Fibroblast of lung (primary cell): ENCODE data around the gene ACADL. TPM values are rescaled to one million over a fixed set of nuclear protein-coding genes. Genes with fewer than 3 reads are reported as not detected.

Experiments used
- DNase-seq, 2 donors: peaks; one replicate each; pipeline versions ENCODE4 v3.0.0 to v3.0.0-alpha.2; 2010; ENCODE audit warnings: low read depth in 2 of 2
- H2AFZ ChIP-seq: 2 replicates; pipeline ENCODE4 v1.5.1; 2012; ENCODE audit warnings: low read length, control low read depth, inconsistent platforms
- H3K27ac ChIP-seq: 2 replicates; pipeline ENCODE4 v1.5.1; 2011; ENCODE audit warnings: low read length, control low read depth; ENCODE audit not compliant: insufficient read depth
- H3K27me3 ChIP-seq: 2 replicates; pipeline ENCODE4 v1.5.1; 2011; ENCODE audit warnings: mild to moderate bottlenecking, low read length; ENCODE audit not compliant: control insufficient read depth, insufficient read depth
- H3K36me3 ChIP-seq: 2 replicates; pipeline ENCODE4 v1.5.1; 2011; ENCODE audit warnings: low read length; ENCODE audit not compliant: control insufficient read depth, insufficient read depth
- H3K4me1 ChIP-seq: 2 replicates; pipeline ENCODE4 v1.5.1; 2011; ENCODE audit warnings: low read length; ENCODE audit not compliant: control insufficient read depth, insufficient read depth; ENCODE audit errors: extremely low read depth
- H3K4me2 ChIP-seq: 2 replicates; pipeline ENCODE4 v1.5.1; 2011; ENCODE audit warnings: low read length, control low read depth; ENCODE audit not compliant: insufficient read depth; ENCODE audit errors: extremely low read depth
- H3K4me3 ChIP-seq, 4 experiments: fragments of 200-600 bp in 1 of 4; sonication (generic) in 1 of 4; replicated peaks in 1 of 4; 2 replicates each; pipeline ENCODE4 v1.5.1; 2011 to 2016; ENCODE audit warnings: low read length in 4 of 4, low read depth in 3 of 4, mild to moderate bottlenecking in 3 of 4, control low read depth in 2 of 4, inconsistent platforms in 1 of 4, mixed read lengths in 1 of 4; ENCODE audit not compliant: insufficient read depth in 1 of 4; ENCODE audit errors: control extremely low read depth in 1 of 4
- H3K79me2 ChIP-seq: 2 replicates; pipeline ENCODE4 v1.5.1; 2012; ENCODE audit warnings: mild to moderate bottlenecking, low read length, inconsistent platforms; ENCODE audit not compliant: control insufficient read depth, insufficient read depth
- H3K9ac ChIP-seq: 2 replicates; pipeline ENCODE4 v1.5.1; 2011; ENCODE audit warnings: mild to moderate bottlenecking, low read length, control low read depth; ENCODE audit not compliant: insufficient read depth
- H3K9me3 ChIP-seq: 2 replicates; pipeline ENCODE4 v1.5.1; 2012; ENCODE audit warnings: low read depth, low read length; ENCODE audit not compliant: control insufficient read depth, insufficient read depth
- H4K20me1 ChIP-seq: 2 replicates; pipeline ENCODE4 v1.5.1; 2011; ENCODE audit warnings: low read length; ENCODE audit not compliant: control insufficient read depth, insufficient read depth; ENCODE audit errors: extremely low read depth
- EZH2 ChIP-seq: IDR thresholded peaks from 2 replicates; pipeline ENCODE4 v1.5.1; 2012; ENCODE audit warnings: low read length, control low read depth, mild to moderate bottlenecking; ENCODE audit errors: missing control alignments
- polyA plus RNA-seq, 2 donors: library from polyadenylated mRNA; depleted of rRNA in 1 of 2; stranded (reverse) in 1 of 2; unstranded in 1 of 2; fragments of >200 nt; gene quantifications; 2 replicates each; pipeline ENCODE4 v1.2.1, GENCODE V29; 2011 to 2012; ENCODE audit warnings: missing spikeins in 1 of 2
- total RNA-seq: library from RNA; depleted of rRNA; stranded (reverse); fragments of >200 nt; gene quantifications from 2 replicates; pipeline ENCODE4 v1.2.1, GENCODE V29; 2014
- TF ChIP-seq, protein P1 (sequence below), 2 donors: IDR thresholded peaks in 1 of 2; conservative IDR thresholded peaks in 1 of 2; 1 replicate in 1 of 2; 2 replicates in 1 of 2; pipeline ENCODE4 v1.5.1; 2011 to 2012; ENCODE audit warnings: low read length in 2 of 2, control low read depth in 1 of 2, inconsistent platforms in 1 of 2, low read depth in 1 of 2, mild to moderate bottlenecking in 1 of 2

ACADL gene
- total and polyA plus RNA-seq, 2 donors (not counting 1 experiment from before 2014, with no cell fraction given), result 0.03 to 0.50 TPM

DNA sequence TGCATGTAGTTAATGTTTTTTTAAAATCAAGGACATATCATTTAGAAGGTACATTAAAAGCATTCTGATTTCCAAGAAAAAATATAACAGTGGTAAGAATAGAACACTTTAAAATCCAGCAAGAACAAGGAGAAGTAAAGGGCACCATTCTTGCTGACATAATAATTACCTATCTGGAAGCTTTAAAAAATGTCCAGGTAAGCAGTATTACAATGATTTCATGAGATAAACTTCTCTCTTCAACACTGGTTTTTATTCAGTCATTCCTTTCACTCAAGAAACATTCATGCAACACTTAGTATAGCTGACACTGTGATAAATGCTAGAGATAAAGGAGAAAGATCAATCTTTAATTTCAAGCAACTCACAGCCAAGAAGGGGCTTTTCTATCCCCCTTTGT is 51.2 kb downstream of the ACADL start:
- H3K36me3 ChIP-seq, result no peaks in the 10 kb centered on the region
- TF ChIP-seq, protein P1, sequence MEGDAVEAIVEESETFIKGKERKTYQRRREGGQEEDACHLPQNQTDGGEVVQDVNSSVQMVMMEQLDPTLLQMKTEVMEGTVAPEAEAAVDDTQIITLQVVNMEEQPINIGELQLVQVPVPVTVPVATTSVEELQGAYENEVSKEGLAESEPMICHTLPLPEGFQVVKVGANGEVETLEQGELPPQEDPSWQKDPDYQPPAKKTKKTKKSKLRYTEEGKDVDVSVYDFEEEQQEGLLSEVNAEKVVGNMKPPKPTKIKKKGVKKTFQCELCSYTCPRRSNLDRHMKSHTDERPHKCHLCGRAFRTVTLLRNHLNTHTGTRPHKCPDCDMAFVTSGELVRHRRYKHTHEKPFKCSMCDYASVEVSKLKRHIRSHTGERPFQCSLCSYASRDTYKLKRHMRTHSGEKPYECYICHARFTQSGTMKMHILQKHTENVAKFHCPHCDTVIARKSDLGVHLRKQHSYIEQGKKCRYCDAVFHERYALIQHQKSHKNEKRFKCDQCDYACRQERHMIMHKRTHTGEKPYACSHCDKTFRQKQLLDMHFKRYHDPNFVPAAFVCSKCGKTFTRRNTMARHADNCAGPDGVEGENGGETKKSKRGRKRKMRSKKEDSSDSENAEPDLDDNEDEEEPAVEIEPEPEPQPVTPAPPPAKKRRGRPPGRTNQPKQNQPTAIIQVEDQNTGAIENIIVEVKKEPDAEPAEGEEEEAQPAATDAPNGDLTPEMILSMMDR (conservative IDR thresholded peaks at IDR 0.05 in 1 of 2, IDR thresholded peaks at IDR 0.05 in 1 of 2; ENCODE audit: low read depth in 1 of 2, low read length in 2 of 2), result no peak
- TF ChIP-seq EZH2, result no peak
- H3K9ac ChIP-seq, result no peak overlapping the region

DNA sequence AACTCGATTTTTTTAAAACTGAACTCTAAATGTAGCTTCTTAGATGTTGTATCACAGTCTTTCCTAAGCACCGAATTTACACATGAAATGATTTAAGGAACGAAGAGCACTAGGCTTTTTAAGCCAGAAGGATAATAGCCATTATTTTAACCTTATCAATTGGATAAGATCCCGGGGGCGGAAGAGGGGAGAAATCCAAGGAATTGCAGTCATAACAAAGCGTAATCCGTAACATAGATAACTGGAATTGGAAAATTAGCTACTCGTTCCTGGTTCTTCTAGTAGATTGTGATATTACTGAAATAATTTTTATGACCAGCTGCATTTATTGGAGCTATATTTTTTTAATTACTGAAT is 53.0 kb downstream of the ACADL start:
- TF ChIP-seq, protein P1 (conservative IDR thresholded peaks at IDR 0.05 in 1 of 2, IDR thresholded peaks at IDR 0.05 in 1 of 2; ENCODE audit: low read depth in 1 of 2, low read length in 2 of 2), result no peak
- no peak for TF ChIP-seq EZH2
- Histone ChIP-seq H3K9ac (no peak overlapping the region), H3K4me3 (peak overlapping the region; percentile 64 to 69 (median 66))

More for the DNA sequence above, 51.2 kb downstream of the ACADL start:
- Histone ChIP-seq H3K4me1 (no peaks in the 10 kb centered on the region), H3K4me3 (no peak overlapping the region), H2AFZ (no peak overlapping the region), H3K79me2 (peaks cover 1% of the 10 kb centered on the region), H3K4me2 (no peak overlapping the region), H3K27me3 (no peaks in the 10 kb centered on the region), H4K20me1 (no peaks in the 10 kb centered on the region), H3K9me3 (no peaks in the 10 kb centered on the region), H3K27ac (no peak overlapping the region)
- DNase-seq, result no peak

DNA sequence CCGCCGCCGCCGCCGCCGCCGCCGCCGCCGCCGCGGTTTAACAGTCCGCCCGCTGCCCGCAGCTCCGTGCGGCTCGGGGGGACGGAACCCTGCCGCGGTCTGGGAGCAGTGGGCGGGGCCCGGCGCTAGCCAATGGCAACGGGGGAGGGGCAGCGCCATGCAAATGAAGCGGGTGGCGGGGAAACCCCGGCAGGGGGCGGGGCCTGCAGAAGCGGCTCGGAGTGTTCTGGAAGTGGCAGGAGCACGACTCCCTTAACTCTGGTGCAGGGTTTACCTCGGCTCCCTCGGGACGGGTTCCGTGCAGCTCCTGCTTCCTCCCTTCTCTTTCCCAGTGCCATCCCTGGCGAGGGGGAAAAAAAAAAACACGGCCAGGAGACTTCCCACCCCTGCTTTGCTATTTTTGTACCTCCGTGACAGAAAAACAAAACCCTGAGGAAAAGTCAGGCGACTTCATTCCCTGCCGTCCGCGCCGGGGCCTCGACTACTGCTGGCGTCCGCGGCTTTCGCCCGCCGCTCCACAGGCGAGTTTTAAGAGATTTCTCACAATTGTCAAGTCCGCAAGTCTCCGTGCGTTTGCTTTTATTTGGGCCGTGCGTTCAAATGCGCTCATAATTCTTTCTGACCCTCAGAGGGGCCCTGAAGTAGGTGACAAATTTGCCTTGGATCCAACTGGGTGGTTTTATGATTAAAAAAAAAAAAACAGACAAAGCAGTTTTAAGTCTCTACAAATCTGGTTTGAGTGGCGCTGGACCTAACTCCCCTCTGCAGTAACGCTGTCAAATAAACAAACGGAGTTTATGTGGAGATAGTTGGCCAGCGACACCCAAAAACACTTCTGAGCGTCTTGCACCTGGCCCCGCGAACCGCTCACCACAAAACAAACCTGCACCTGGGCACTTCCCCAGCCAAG is 53.7 kb downstream of the ACADL start, which contains the start of gene KANSL1L:
TSS of gene KANSL1L (minus strand) at position 101 of the 910 bp plus-strand sequence. CDS start 16,827 bp downstream, outside the sequence.
- Histone ChIP-seq H3K4me1 (peaks cover 2% of the 10 kb centered on the region), H3K9ac (peak within 1 kb of the TSS; percentile 93), H3K4me2 (peak within 1 kb of the TSS; percentile 94), H3K79me2 (peaks cover 23% of the 10 kb centered on the region), H3K36me3 (no peaks in the 10 kb centered on the region), H3K4me3 (peak within 1 kb of the TSS; percentile 68 to 90 (median 70)), H4K20me1 (no peaks in the 10 kb centered on the region), H3K27me3 (no peaks in the 10 kb centered on the region), H3K9me3 (no peaks in the 10 kb centered on the region), H3K27ac (peak within 1 kb of the TSS; percentile 98), H2AFZ (peak within 1 kb of the TSS; percentile 89)
- peak; percentile 94 to 96 for DNase-seq
- TF ChIP-seq, protein P1 (conservative IDR thresholded peaks at IDR 0.05 in 1 of 2, IDR thresholded peaks at IDR 0.05 in 1 of 2; ENCODE audit: low read depth in 1 of 2, low read length in 2 of 2), result no peak
- no peak for TF ChIP-seq EZH2

More for the DNA sequence above, 53.0 kb downstream of the ACADL start:
- H3K27me3 ChIP-seq, result no peaks in the 10 kb centered on the region
- peak overlapping the region; percentile 94 for H3K4me2 ChIP-seq
- no peaks in the 10 kb centered on the region for H4K20me1 ChIP-seq
- no peaks in the 10 kb centered on the region for H3K36me3 ChIP-seq
- H3K27ac ChIP-seq, result no peak overlapping the region
- H3K9me3 ChIP-seq, result no peaks in the 10 kb centered on the region
- H3K4me1 ChIP-seq, result peaks cover 2% of the 10 kb centered on the region
- peaks cover 19% of the 10 kb centered on the region for H3K79me2 ChIP-seq
- no peak for DNase-seq
- H2AFZ ChIP-seq, result peak overlapping the region; percentile 89
